Hepatocyte (in vitro differentiated cells): ENCODE results near the gene DEK. TPM values are rescaled to one million over a fixed set of nuclear protein-coding genes. Genes with fewer than 3 reads are reported as not detected.

Experiments
- DNase-seq: peaks from one replicate; pipeline ENCODE4 v3.0.0-alpha.2; 2016; ENCODE audit warnings: low spot score
- H2AFZ ChIP-seq: fragments of 200-600 bp; sonication (generic); 2 replicates; pipeline ENCODE4 v1.6.0; 2016; ENCODE audit warnings: antibody characterized with exemption, mild to moderate bottlenecking
- H3K27ac ChIP-seq: fragments of 200-600 bp; sonication (generic); 2 replicates; pipeline ENCODE4 v1.5.1; 2016; ENCODE audit warnings: mild to moderate bottlenecking
- H3K27me3 ChIP-seq: fragments of 200-600 bp; sonication (generic); 2 replicates; pipeline ENCODE4 v1.6.1; 2016
- H3K36me3 ChIP-seq: fragments of 200-600 bp; sonication (generic); replicated peaks from 2 replicates; pipeline ENCODE4 v1.5.1; 2016; ENCODE audit warnings: low read depth; ENCODE audit not compliant: insufficient read depth
- H3K4me1 ChIP-seq: fragments of 200-600 bp; sonication (generic); 2 replicates; pipeline ENCODE4 v1.5.1; 2016; ENCODE audit warnings: mild to moderate bottlenecking, moderate library complexity; ENCODE audit not compliant: insufficient read depth
- H3K4me2 ChIP-seq: fragments of 200-600 bp; sonication (generic); 2 replicates; pipeline ENCODE4 v1.6.0; 2016
- H3K4me3 ChIP-seq: fragments of 200-600 bp; sonication (generic); 2 replicates; pipeline ENCODE4 v1.5.1; 2016; ENCODE audit warnings: mild to moderate bottlenecking
- H3K79me2 ChIP-seq: fragments of 200-600 bp; sonication (generic); 2 replicates; pipeline ENCODE4 v1.6.0; 2017; ENCODE audit warnings: mild to moderate bottlenecking
- H3K9me2 ChIP-seq: fragments of 200-600 bp; sonication (generic); replicated peaks from 2 replicates; pipeline ENCODE4 v1.6.0; 2017; ENCODE audit warnings: mild to moderate bottlenecking; ENCODE audit not compliant: insufficient read depth
- H3K9me3 ChIP-seq: fragments of 200-600 bp; sonication (generic); 2 replicates; pipeline ENCODE4 v1.5.1; 2016; ENCODE audit warnings: low read depth, mild to moderate bottlenecking
- H4K20me1 ChIP-seq: fragments of 200-600 bp; sonication (generic); 2 replicates; pipeline ENCODE4 v1.6.0; 2016; ENCODE audit warnings: mild to moderate bottlenecking; ENCODE audit not compliant: insufficient read depth, poor library complexity, severe bottlenecking
- EZH2 ChIP-seq: fragments of 200-600 bp; sonication (generic); IDR thresholded peaks from 2 replicates; pipeline ENCODE4 v1.6.1; 2016; ENCODE audit warnings: antibody characterized with exemption, mild to moderate bottlenecking, borderline replicate concordance
- EZH2phosphoT487 ChIP-seq: fragments of 200-600 bp; sonication (generic); IDR thresholded peaks from one replicate; pipeline ENCODE4 v1.6.1; 2018; ENCODE audit warnings: antibody characterized with exemption, mild to moderate bottlenecking, low read depth, moderate library complexity; ENCODE audit not compliant: unreplicated experiment, severe bottlenecking
- WGBS: methylation state at CpG from one replicate; pipeline ENCODE4 v1.1.6; 2016; ENCODE audit warnings: low lambda C conversion rate; ENCODE audit errors: missing lambda C conversion rate; 5-methylcytosine and 5-hydroxymethylcytosine counted together
- polyA plus RNA-seq: library from polyadenylated mRNA; unstranded; fragments of >200 nt; fragmentation: Nextera tagmentation; extraction: Ambion mirVana; gene quantifications from 2 replicates; pipeline ENCODE4 v1.2.1, GENCODE V29; 2016
- total RNA-seq: library from RNA; depleted of rRNA; stranded (reverse); fragments of >200 nt; gene quantifications from 2 replicates; pipeline ENCODE4 v1.2.3, GENCODE V29; 2014
- TF ChIP-seq, protein P1 (sequence below): fragments of 200-600 bp; sonication (generic); IDR thresholded peaks from 2 replicates; pipeline ENCODE4 v1.5.1; 2016; ENCODE audit warnings: antibody characterized with exemption, mild to moderate bottlenecking; ENCODE audit not compliant: poor library complexity

DEK gene
- total and polyA plus RNA-seq, 2 experiments from 2014 or later, result 39.9 to 81.3 TPM

DNA sequence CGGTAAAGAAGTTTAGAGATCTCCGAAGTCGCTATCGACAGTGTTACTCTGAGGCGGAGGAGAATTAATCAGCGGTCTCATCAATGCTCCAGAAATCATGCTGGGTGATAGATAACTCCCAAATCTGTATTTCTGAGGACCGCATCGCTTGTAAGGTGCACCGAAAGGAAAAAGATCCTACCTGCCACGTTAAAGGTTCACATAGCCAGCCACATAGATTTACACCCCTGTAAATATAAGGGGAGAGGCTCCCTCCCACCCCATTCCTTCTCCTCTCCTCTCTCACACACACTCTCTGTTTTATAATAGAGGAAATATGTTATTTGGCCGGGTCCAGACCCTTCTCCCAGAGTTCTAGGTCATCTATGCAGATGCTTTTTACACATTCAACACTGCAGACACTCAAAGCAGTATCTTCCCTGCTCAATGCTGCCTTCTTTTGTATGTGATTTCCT, 620 bp upstream of the DEK start:
- no peaks in the 10 kb centered on the region for H3K9me2 ChIP-seq
- 2% methylated on average over 10 of the region's 11 CpGs for WGBS
- H4K20me1 ChIP-seq, result peaks cover 27% of the 10 kb centered on the region
- peak overlapping the region; percentile 94 for H3K4me3 ChIP-seq
- H3K4me1 ChIP-seq, result peaks cover 9% of the 10 kb centered on the region
- DNase-seq, result no peak
- H3K36me3 ChIP-seq, result no peaks in the 10 kb centered on the region
- H2AFZ ChIP-seq, result peak overlapping the region; percentile 79
- peak overlapping the region; percentile 100 for H3K27ac ChIP-seq
- TF ChIP-seq, protein P1, sequence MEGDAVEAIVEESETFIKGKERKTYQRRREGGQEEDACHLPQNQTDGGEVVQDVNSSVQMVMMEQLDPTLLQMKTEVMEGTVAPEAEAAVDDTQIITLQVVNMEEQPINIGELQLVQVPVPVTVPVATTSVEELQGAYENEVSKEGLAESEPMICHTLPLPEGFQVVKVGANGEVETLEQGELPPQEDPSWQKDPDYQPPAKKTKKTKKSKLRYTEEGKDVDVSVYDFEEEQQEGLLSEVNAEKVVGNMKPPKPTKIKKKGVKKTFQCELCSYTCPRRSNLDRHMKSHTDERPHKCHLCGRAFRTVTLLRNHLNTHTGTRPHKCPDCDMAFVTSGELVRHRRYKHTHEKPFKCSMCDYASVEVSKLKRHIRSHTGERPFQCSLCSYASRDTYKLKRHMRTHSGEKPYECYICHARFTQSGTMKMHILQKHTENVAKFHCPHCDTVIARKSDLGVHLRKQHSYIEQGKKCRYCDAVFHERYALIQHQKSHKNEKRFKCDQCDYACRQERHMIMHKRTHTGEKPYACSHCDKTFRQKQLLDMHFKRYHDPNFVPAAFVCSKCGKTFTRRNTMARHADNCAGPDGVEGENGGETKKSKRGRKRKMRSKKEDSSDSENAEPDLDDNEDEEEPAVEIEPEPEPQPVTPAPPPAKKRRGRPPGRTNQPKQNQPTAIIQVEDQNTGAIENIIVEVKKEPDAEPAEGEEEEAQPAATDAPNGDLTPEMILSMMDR, result no peak
- no peak for TF ChIP-seq EZH2phosphoT487
- TF ChIP-seq EZH2, result no peak
- peaks cover 40% of the 10 kb centered on the region for H3K79me2 ChIP-seq
- peak overlapping the region; percentile 83 for H3K4me2 ChIP-seq
- peaks cover 7% of the 10 kb centered on the region for H3K27me3 ChIP-seq
- H3K9me3 ChIP-seq, result no peaks in the 10 kb centered on the region

DNA sequence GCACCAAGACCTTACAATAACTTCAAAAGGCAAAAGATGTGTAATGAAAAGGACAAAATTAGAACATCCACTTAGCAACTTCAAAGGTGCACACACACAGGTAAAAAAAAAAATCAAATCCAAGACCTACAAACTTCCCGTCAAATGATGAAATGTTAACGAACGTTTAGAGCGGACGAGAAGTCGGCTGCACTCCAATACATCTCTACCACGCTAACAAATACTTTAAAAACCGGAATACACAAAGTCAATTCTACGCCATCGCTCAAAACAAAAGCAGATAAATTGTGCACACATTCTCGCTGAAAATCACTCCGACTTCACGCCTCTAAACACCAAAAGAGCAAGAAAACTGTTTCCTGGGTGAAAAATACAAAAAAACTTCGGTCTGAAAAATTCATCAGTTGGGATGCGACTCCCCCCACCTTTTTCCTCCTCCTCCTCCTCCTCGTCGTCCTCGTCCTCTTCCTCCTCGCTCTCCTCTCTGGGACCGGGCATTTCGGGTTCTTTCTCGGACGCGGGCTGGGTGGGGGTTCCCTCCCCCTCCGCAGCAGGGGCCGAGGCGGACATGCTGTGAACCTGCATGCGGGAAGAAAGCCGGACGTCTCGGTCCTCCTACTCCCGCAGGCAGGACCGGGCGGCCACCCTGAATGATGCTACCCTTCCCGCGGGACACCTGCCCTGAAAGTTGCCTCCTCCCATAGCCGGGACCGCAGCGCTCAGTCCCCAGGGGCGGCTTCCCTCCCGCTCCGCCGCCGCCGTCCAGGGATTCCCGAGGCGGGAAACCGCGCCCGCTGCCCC, 712 bp downstream of the DEK start:
- Histone ChIP-seq H3K36me3 (no peaks in the 10 kb centered on the region), H3K4me1 (peaks cover 9% of the 10 kb centered on the region), H4K20me1 (peaks cover 31% of the 10 kb centered on the region), H3K9me3 (no peaks in the 10 kb centered on the region), H3K4me2 (peak overlapping the region; percentile 87), H3K9me2 (no peaks in the 10 kb centered on the region), H3K27ac (peak overlapping the region; percentile 100), H3K79me2 (peaks cover 53% of the 10 kb centered on the region), H3K4me3 (peak overlapping the region; percentile 94), H3K27me3 (peaks cover 7% of the 10 kb centered on the region), H2AFZ (peak overlapping the region; percentile 85)
- no peak for DNase-seq
- TF ChIP-seq EZH2 (no peak), EZH2phosphoT487 (no peak)
- TF ChIP-seq, protein P1, result no peak
- WGBS, result 1% methylated on average over 28 of the region's 50 CpGs

DNA sequence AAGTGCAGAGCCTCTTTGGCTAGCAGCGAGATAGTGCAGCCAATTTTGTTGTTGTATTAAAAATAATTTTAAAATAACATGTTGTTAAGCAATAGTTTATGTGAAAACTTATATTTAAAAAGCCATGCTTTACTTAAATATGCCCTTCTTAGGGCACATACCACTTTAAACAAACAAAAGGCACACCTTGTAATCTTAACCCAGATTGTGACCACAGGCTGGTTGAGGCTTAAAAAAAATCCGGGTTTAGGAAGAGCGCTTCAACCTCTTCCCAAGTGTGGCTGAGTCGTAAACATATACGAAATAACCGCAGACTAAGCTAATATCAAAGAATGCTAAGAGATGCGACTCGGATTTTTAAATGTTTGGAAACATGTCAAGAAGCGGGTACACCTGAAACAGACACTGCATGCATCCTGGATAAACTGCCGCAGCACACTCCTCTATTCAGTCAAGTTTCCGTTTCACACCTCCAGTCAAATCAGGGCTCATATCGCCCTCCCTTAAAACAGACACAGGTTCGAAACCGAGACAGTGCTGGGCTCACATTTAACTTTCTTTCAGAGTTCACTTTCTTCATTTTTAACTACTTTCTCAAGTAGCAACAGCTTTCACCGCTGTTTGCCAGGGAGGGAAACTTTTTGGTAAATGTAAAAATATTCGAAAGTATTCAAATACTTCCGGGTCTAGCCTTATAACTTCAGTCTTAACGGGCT, 1.5 kb downstream of the DEK start:
- Histone ChIP-seq H3K4me3 (peak overlapping the region; percentile 94), H3K9me3 (no peaks in the 10 kb centered on the region), H3K27me3 (peaks cover 3% of the 10 kb centered on the region), H3K27ac (peak overlapping the region; percentile 100), H4K20me1 (peaks cover 36% of the 10 kb centered on the region), H3K36me3 (no peaks in the 10 kb centered on the region), H3K79me2 (peaks cover 61% of the 10 kb centered on the region), H3K9me2 (no peaks in the 10 kb centered on the region), H3K4me1 (peaks cover 9% of the 10 kb centered on the region), H3K4me2 (peak overlapping the region; percentile 87), H2AFZ (peak overlapping the region; percentile 85)
- no peak for TF ChIP-seq EZH2
- TF ChIP-seq, protein P1, result no peak
- no peak for TF ChIP-seq EZH2phosphoT487
- WGBS, result 8% methylated on average over 18 of the region's 18 CpGs
- DNase-seq, result no peak
